HepG2 (cell line): ENCODE results near the gene SETD3. TPM values are rescaled to one million over a fixed set of nuclear protein-coding genes. Genes with fewer than 3 reads are reported as not detected.

Source experiments
- DNMT1 ChIP-seq: sonication (generic); formaldehyde crosslinking; IDR thresholded peaks from 2 replicates; pipeline ENCODE4 v1.5.1; 2020; ENCODE audit warnings: mild to moderate bottlenecking, missing genetic modification reagents
- KDM5A ChIP-seq: fragments of 200-600 bp; sonication (generic); IDR thresholded peaks from 2 replicates; pipeline ENCODE4 v1.7.0; 2018; ENCODE audit warnings: antibody characterized with exemption, mild to moderate bottlenecking, low read length, borderline replicate concordance
- MAZ ChIP-seq, 2 experiments: sonication (generic) in 1 of 2; formaldehyde crosslinking in 1 of 2; IDR thresholded peaks; 2 replicates each; pipeline versions ENCODE4 v1.5.0 to v1.6.1; 2012 to 2020; ENCODE audit warnings: low read depth in 2 of 2, mild to moderate bottlenecking in 2 of 2, borderline replicate concordance in 1 of 2, improper control_type of control experiment in 1 of 2, low read length in 1 of 2, missing genetic modification reagents in 1 of 2, moderate library complexity in 1 of 2
- NR3C1 ChIP-seq: sonication (generic); formaldehyde crosslinking; IDR thresholded peaks from 2 replicates; pipeline ENCODE4 v1.4.0; 2020; ENCODE audit warnings: missing genetic modification reagents
- SRY ChIP-seq: sonication (generic); formaldehyde crosslinking; IDR thresholded peaks from 2 replicates; pipeline ENCODE4 v1.8.0; 2022; ENCODE audit warnings: mild to moderate bottlenecking, missing genetic modification reagents
- TBX2 ChIP-seq: sonication (generic); formaldehyde crosslinking; IDR thresholded peaks from 2 replicates; pipeline ENCODE4 v1.5.0; 2020; ENCODE audit warnings: missing genetic modification reagents, mild to moderate bottlenecking, borderline replicate concordance
- ZBTB3 ChIP-seq: sonication (generic); formaldehyde crosslinking; IDR thresholded peaks from 2 replicates; pipeline ENCODE4 v1.4.0; 2020; ENCODE audit warnings: low read depth, mild to moderate bottlenecking, moderate library complexity, missing genetic modification reagents, borderline replicate concordance
- ZNF180 ChIP-seq: sonication (generic); formaldehyde crosslinking; IDR thresholded peaks from 2 replicates; pipeline ENCODE4 v1.4.0; 2020; ENCODE audit warnings: low read depth, missing genetic modification reagents, borderline replicate concordance
- polyA plus RNA-seq, 8 experiments: library from polyadenylated mRNA; depleted of rRNA in 3 of 8; stranded (reverse) in 7 of 8; unstranded in 1 of 8; fragments of >200 nt; fragmentation: Illumina TruSeq in 4 of 8; extraction: Trizol in 4 of 8; gene quantifications; 2 replicates each; pipeline versions ENCODE4 v1.2.1 to v1.2.3, GENCODE V29; 2011 to 2016; ENCODE audit warnings: low read depth in 4 of 8, missing spikeins in 1 of 8, mixed read lengths in 1 of 8; ENCODE audit not compliant: insufficient read depth in 1 of 8
- total RNA-seq, 5 experiments: library from RNA; depleted of rRNA; stranded (reverse); fragments of >200 nt; fragmentation: Illumina TruSeq; extraction: Trizol; gene quantifications; 2 replicates each; pipeline ENCODE4 v1.2.3, GENCODE V29; 2016; ENCODE audit warnings: low read depth in 1 of 5
- TF ChIP-seq, protein P1 (sequence below): sonication (generic); formaldehyde crosslinking; IDR thresholded peaks from 2 replicates; pipeline ENCODE4 v1.4.0; 2020; ENCODE audit warnings: missing genetic modification reagents
- TF ChIP-seq, protein P2 (sequence below): sonication (generic); formaldehyde crosslinking; IDR thresholded peaks from 2 replicates; pipeline ENCODE4 v1.4.0; 2020; ENCODE audit warnings: missing genetic modification reagents
- TF ChIP-seq, protein P3 (sequence below): sonication (generic); formaldehyde crosslinking; IDR thresholded peaks from 2 replicates; pipeline ENCODE4 v1.9.0; 2022; ENCODE audit warnings: missing genetic modification reagents, mild to moderate bottlenecking, borderline replicate concordance
- TF ChIP-seq, protein P4 (sequence below): fragments of 450-650 bp; IDR thresholded peaks from 2 replicates; pipeline ENCODE4 v1.6.1; 2016
- TF ChIP-seq, protein P5 (sequence below): sonication (generic); formaldehyde crosslinking; IDR thresholded peaks from 2 replicates; pipeline ENCODE4 v1.5.0; 2020; ENCODE audit warnings: mild to moderate bottlenecking, missing genetic modification reagents
- TF ChIP-seq, protein P6 (sequence below): IDR thresholded peaks from 2 replicates; pipeline ENCODE4 v1.6.1; 2016; ENCODE audit warnings: missing compliant biosample characterization, missing genetic modification reagents, borderline replicate concordance

The SETD3 gene
- total and polyA plus RNA-seq, 2 of the 13 experiments (the other 11 are each of a cell fraction or from before 2014, with no cell fraction given) = 30.3 to 67.1 TPM

DNA sequence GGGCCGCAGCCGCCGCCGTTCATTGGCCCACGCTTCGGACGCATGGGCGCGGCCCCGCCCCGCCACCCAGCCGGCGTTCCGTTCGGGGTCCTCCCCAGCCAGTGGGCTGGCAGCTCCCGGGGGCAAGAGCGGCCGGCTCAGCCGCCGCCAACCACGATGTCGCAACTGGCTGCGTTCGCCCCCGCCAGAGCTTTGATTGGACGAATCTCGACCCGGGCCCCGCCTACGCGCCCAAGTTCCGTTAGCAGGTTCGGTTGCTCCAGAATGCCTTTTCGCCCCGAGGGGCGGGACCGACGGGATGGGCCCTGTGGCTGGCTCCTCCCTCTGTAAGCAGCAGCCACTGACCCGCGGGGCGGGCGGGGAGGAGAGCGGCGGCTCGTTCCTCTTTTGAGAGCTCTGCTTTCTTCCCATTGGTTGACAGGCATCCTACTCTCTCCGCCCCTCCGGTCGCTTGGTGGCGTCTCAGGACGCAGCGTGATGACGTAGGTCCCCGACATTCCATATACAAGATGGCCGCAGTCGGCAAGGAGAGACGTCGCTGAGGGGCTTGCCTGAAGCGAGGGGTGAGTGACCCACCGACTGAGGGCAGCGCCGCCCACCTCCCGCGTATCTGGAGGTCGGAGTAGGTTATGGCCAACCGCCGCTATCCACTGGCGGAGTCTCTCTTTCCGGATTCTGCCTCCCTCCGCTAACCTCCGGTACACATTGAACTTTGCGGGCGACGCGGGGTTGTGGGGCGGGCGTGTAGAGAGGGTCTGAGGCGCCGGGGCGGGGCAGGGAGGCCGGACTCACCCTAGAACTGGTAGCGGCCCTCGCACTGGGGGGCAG lies 472 bp upstream of the SETD3 start, which contains the start of gene CCNK (continued):
- TF ChIP-seq, protein P1, sequence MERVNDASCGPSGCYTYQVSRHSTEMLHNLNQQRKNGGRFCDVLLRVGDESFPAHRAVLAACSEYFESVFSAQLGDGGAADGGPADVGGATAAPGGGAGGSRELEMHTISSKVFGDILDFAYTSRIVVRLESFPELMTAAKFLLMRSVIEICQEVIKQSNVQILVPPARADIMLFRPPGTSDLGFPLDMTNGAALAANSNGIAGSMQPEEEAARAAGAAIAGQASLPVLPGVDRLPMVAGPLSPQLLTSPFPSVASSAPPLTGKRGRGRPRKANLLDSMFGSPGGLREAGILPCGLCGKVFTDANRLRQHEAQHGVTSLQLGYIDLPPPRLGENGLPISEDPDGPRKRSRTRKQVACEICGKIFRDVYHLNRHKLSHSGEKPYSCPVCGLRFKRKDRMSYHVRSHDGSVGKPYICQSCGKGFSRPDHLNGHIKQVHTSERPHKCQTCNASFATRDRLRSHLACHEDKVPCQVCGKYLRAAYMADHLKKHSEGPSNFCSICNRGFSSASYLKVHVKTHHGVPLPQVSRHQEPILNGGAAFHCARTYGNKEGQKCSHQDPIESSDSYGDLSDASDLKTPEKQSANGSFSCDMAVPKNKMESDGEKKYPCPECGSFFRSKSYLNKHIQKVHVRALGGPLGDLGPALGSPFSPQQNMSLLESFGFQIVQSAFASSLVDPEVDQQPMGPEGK (CRISPR knock-in tag) = peak; percentile 9; the same call in 1 of the 2 replicates
- TF ChIP-seq, protein P2, sequence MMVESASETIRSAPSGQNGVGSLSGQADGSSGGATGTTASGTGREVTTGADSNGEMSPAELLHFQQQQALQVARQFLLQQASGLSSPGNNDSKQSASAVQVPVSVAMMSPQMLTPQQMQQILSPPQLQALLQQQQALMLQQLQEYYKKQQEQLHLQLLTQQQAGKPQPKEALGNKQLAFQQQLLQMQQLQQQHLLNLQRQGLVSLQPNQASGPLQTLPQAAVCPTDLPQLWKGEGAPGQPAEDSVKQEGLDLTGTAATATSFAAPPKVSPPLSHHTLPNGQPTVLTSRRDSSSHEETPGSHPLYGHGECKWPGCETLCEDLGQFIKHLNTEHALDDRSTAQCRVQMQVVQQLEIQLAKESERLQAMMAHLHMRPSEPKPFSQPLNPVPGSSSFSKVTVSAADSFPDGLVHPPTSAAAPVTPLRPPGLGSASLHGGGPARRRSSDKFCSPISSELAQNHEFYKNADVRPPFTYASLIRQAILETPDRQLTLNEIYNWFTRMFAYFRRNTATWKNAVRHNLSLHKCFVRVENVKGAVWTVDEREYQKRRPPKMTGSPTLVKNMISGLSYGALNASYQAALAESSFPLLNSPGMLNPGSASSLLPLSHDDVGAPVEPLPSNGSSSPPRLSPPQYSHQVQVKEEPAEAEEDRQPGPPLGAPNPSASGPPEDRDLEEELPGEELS = no peak
- TF ChIP-seq NR3C1 (CRISPR knock-in tag) = no peak
- TF ChIP-seq, protein P3, sequence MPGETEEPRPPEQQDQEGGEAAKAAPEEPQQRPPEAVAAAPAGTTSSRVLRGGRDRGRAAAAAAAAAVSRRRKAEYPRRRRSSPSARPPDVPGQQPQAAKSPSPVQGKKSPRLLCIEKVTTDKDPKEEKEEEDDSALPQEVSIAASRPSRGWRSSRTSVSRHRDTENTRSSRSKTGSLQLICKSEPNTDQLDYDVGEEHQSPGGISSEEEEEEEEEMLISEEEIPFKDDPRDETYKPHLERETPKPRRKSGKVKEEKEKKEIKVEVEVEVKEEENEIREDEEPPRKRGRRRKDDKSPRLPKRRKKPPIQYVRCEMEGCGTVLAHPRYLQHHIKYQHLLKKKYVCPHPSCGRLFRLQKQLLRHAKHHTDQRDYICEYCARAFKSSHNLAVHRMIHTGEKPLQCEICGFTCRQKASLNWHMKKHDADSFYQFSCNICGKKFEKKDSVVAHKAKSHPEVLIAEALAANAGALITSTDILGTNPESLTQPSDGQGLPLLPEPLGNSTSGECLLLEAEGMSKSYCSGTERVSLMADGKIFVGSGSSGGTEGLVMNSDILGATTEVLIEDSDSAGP (CRISPR knock-in tag) = peak; percentile 83; the same call in 1 of the 2 replicates
- TF ChIP-seq KDM5A = peak; percentile 99
- TF ChIP-seq ZBTB3 (CRISPR knock-in tag) = no peak
- TF ChIP-seq, protein P4, sequence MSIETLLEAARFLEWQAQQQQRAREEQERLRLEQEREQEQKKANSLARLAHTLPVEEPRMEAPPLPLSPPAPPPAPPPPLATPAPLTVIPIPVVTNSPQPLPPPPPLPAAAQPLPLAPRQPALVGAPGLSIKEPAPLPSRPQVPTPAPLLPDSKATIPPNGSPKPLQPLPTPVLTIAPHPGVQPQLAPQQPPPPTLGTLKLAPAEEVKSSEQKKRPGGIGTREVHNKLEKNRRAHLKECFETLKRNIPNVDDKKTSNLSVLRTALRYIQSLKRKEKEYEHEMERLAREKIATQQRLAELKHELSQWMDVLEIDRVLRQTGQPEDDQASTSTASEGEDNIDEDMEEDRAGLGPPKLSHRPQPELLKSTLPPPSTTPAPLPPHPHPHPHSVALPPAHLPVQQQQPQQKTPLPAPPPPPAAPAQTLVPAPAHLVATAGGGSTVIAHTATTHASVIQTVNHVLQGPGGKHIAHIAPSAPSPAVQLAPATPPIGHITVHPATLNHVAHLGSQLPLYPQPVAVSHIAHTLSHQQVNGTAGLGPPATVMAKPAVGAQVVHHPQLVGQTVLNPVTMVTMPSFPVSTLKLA = peak; percentile 17; the same call in 1 of the 2 replicates
- TF ChIP-seq MAZ (IDR thresholded peaks at IDR 0.05; ENCODE audit: borderline replicate concordance, low read depth, low read length) = peak; percentile 78
- peak; percentile 59; the same call in 1 of the 2 replicates for TF ChIP-seq MAZ (CRISPR knock-in tag; IDR thresholded peaks at IDR 0.05; ENCODE audit: low read depth)
- TF ChIP-seq, protein P5, sequence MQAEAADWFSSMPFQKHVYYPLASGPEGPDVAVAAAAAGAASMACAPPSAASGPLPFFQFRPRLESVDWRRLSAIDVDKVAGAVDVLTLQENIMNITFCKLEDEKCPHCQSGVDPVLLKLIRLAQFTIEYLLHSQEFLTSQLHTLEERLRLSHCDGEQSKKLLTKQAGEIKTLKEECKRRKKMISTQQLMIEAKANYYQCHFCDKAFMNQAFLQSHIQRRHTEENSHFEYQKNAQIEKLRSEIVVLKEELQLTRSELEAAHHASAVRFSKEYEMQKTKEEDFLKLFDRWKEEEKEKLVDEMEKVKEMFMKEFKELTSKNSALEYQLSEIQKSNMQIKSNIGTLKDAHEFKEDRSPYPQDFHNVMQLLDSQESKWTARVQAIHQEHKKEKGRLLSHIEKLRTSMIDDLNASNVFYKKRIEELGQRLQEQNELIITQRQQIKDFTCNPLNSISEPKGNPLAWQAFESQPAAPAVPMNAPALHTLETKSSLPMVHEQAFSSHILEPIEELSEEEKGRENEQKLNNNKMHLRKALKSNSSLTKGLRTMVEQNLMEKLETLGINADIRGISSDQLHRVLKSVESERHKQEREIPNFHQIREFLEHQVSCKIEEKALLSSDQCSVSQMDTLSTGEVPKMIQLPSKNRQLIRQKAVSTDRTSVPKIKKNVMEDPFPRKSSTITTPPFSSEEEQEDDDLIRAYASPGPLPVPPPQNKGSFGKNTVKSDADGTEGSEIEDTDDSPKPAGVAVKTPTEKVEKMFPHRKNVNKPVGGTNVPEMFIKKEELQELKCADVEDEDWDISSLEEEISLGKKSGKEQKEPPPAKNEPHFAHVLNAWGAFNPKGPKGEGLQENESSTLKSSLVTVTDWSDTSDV (CRISPR knock-in tag) = peak; percentile 57; the same call in 1 of the 2 replicates
- 0 out of 2 replicates have a peak, but pooled peaks have one; percentile 72 for TF ChIP-seq DNMT1 (CRISPR knock-in tag)
- TF ChIP-seq SRY (CRISPR knock-in tag) = peak; percentile 65; the same call in 1 of the 2 replicates
- TF ChIP-seq ZNF180 (CRISPR knock-in tag) = no peak
- TF ChIP-seq, protein P6, sequence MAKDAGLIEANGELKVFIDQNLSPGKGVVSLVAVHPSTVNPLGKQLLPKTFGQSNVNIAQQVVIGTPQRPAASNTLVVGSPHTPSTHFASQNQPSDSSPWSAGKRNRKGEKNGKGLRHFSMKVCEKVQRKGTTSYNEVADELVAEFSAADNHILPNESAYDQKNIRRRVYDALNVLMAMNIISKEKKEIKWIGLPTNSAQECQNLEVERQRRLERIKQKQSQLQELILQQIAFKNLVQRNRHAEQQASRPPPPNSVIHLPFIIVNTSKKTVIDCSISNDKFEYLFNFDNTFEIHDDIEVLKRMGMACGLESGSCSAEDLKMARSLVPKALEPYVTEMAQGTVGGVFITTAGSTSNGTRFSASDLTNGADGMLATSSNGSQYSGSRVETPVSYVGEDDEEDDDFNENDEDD (CRISPR knock-in tag) = peak; percentile 40; the same call in 1 of the 2 replicates
- peak; percentile 72; the same call in 1 of the 2 replicates for TF ChIP-seq TBX2 (CRISPR knock-in tag)
